Breast epithelium (tissue), 4 donors: ENCODE results near the gene FOXF1. TPM values are rescaled to one million over a fixed set of nuclear protein-coding genes. Genes with fewer than 3 reads are reported as not detected.

Experiments used
- DNase-seq, 2 donors: peaks; one replicate each; pipeline ENCODE4 v3.0.0-alpha.2; 2019; ENCODE audit warnings: low spot score in 2 of 2
- H3K27ac ChIP-seq, 2 donors: fragments of 200-600 bp; sonication (generic) in 1 of 2; one replicate each; pipeline ENCODE4 v1.5.1; 2016 to 2019; ENCODE audit warnings: mild to moderate bottlenecking in 1 of 2
- H3K27me3 ChIP-seq, 2 donors: fragments of 200-600 bp; sonication (generic) in 1 of 2; one replicate each; pipeline versions ENCODE4 v1.5.1 to v1.6.0; 2017 to 2019; ENCODE audit warnings: control low read depth in 1 of 2, mild to moderate bottlenecking in 1 of 2
- H3K36me3 ChIP-seq: fragments of 200-600 bp; one replicate; pipeline ENCODE4 v1.5.1; 2019
- H3K4me1 ChIP-seq, 2 donors: fragments of 200-600 bp; sonication (generic); one replicate each; pipeline ENCODE4 v1.5.1; 2016 to 2019; ENCODE audit warnings: control low read depth in 1 of 2
- H3K4me3 ChIP-seq, 3 donors: fragments of 200-600 bp; sonication (generic); 1 replicate in 2 of 3; 2 replicates in 1 of 3; pipeline ENCODE4 v1.5.1; 2016 to 2019; ENCODE audit warnings: mild to moderate bottlenecking in 3 of 3, moderate library complexity in 2 of 3
- H3K9me3 ChIP-seq, 2 donors: fragments of 200-600 bp; sonication (generic) in 1 of 2; one replicate each; pipeline ENCODE4 v1.5.1; 2016 to 2019; ENCODE audit warnings: control low read depth in 1 of 2
- CTCF ChIP-seq, 3 donors: fragments of 450-650 bp; IDR thresholded peaks; one replicate each; pipeline ENCODE4 v1.5.1; 2016 to 2017; ENCODE audit warnings: antibody characterized with exemption in 3 of 3, mild to moderate bottlenecking in 3 of 3, moderate library complexity in 3 of 3
- POLR2A ChIP-seq: fragments of 450-650 bp; IDR thresholded peaks from one replicate; pipeline ENCODE4 v1.6.1; 2016; ENCODE audit warnings: antibody characterized with exemption, mild to moderate bottlenecking, moderate library complexity
- POLR2AphosphoS5 ChIP-seq, 3 donors: sonication (generic); formaldehyde crosslinking; IDR thresholded peaks; one replicate each; pipeline ENCODE4 v1.6.1; 2017; ENCODE audit warnings: antibody characterized with exemption in 3 of 3
- intact Hi-C: fragments of 100-400 bp; cut with DNase I; formaldehyde crosslinking; loops from one replicate; pipeline ENCODE4 v1.15.1; 2023; ENCODE audit warnings: low total_unique reads
- total RNA-seq, 3 donors: library from RNA; depleted of rRNA; stranded (reverse); fragments of >200 nt; gene quantifications; one replicate each; pipeline ENCODE4 v1.1.0, GENCODE V29; 2016

Gene FOXF1
- total RNA-seq, 3 donors from 2014 or later, result 0.15 to 0.66 TPM; not detected in 1

DNA sequence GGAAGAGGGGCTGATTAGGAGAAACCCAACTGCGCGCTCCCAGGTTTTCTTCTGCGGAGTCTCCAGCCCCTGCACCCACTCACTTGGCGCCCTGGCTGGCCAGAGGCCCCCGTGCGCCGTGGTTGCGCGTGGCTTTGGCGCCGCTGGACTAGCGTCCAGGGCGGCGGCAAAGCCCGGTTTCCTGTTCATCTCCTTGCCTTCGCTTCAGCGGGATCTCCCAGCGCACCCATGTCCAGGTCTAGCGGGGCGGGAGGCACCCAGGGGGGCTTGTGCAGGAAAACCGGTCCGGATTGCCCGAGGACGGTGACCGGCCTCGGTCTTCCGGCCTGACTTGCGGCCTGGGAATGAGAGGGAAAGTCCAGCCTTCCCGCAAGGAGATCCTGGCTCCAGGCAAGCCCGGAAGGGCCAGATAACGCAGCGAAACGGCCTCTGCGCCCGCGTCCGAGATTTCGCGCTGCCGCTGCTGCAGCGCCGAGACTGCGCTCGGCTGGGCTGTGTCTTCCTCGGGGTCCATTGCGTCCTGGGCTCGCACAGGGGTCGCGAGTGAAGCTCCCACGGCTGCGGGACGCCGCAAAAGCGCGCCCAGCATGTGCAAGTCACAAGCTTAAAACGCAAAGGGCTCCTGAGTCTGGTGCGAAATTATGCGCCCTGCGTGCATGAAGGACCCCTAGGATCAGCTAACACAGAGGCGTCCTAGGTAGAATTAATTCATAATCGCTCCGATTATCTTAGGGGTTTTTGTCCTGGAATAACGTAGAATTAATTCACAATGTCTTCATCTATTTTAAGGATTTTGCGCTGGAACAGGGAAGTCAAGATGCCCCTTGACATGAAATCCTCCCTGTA, 5.7 kb downstream of the FOXF1 start:
- peaks cover 15 to 98% of the 10 kb centered on the region in 2 donors for H3K27me3 ChIP-seq
- no peak for DNase-seq
- TF ChIP-seq POLR2A, result no peak
- TF ChIP-seq POLR2AphosphoS5 (IDR thresholded peaks at IDR 0.05), result no peak
- no peak for TF ChIP-seq CTCF (IDR thresholded peaks at IDR 0.05)
- H3K4me3 ChIP-seq, result no peak overlapping the region
- intact Hi-C loops, result no loop called here
- no peaks in the 10 kb centered on the region for H3K36me3 ChIP-seq
- H3K9me3 ChIP-seq, result no peaks in the 10 kb centered on the region
- H3K4me1 ChIP-seq, result no peaks in the 10 kb centered on the region
- no peak overlapping the region for H3K27ac ChIP-seq

GRCh38 chr16:86516623-86517003, 6.3 kb downstream of the FOXF1 start:
- H3K4me1 ChIP-seq, result no peaks in the 10 kb centered on the region

GRCh38 chr16:86517033-86517432, 6.7 kb downstream of the FOXF1 start:
- intact Hi-C loops, result no loop called here
- peaks cover 11 to 98% of the 10 kb centered on the region in 2 donors for H3K27me3 ChIP-seq
- DNase-seq, result no peak
- H3K9me3 ChIP-seq, result no peaks in the 10 kb centered on the region
- TF ChIP-seq CTCF (IDR thresholded peaks at IDR 0.05) (no peak), POLR2A (no peak), POLR2AphosphoS5 (IDR thresholded peaks at IDR 0.05) (no peak)
- H3K36me3 ChIP-seq, result no peaks in the 10 kb centered on the region
- no peaks in the 10 kb centered on the region for H3K4me1 ChIP-seq
- H3K4me3 ChIP-seq, result no peak overlapping the region
- no peak overlapping the region for H3K27ac ChIP-seq

More at GRCh38 chr16:86516623-86517003, 6.3 kb downstream of the FOXF1 start:
- intact Hi-C loops, result no loop called here
- H3K9me3 ChIP-seq, result no peaks in the 10 kb centered on the region
- H3K36me3 ChIP-seq, result no peaks in the 10 kb centered on the region
- no peak overlapping the region for H3K4me3 ChIP-seq
- peaks cover 11 to 98% of the 10 kb centered on the region in 2 donors for H3K27me3 ChIP-seq
- H3K27ac ChIP-seq, result no peak overlapping the region
- DNase-seq, result no peak
- TF ChIP-seq POLR2AphosphoS5 (IDR thresholded peaks at IDR 0.05), result no peak
- no peak for TF ChIP-seq CTCF (IDR thresholded peaks at IDR 0.05)
- TF ChIP-seq POLR2A, result no peak

DNA sequence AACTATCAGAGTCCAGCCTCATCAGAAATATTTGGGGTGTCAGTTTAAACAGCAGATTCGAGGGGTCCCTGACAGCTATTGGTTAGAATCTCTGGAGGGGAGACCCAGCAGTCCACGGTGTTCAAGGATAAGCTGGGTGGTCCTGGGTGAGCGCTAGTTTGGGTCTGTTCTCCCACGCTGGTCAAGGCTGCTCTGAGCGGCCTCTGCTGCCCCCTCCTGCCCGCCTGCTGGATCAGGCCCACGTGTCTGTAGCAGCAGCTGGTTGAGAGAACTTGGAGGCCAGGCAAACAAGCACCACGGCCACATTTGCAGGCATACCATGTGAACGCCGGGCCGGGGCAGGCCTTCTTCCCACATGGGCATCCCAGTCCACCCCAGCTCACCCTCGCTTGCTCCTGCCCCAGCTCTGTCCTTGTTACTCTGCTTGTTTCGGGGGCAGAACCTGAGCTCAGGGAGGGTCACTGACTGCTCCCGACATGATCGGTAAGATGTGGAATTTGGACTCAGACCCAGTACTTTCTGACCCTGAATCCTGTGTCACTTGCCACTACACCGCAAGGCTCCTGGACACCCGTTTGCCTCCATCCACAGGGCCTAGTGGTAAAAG, 7.4 kb downstream of the FOXF1 start:
- Histone ChIP-seq H3K36me3 (no peaks in the 10 kb centered on the region), H3K4me1 (no peaks in the 10 kb centered on the region), H3K27ac (no peak overlapping the region), H3K9me3 (no peaks in the 10 kb centered on the region), H3K4me3 (no peak overlapping the region), H3K27me3 (peaks cover 9 to 96% of the 10 kb centered on the region in 2 donors)
- no peak for TF ChIP-seq POLR2A
- no peak for TF ChIP-seq POLR2AphosphoS5 (IDR thresholded peaks at IDR 0.05)
- TF ChIP-seq CTCF (IDR thresholded peaks at IDR 0.05), result peak in 1 of 3 donors; percentile 67
- no peak for DNase-seq
- intact Hi-C loops, result no loop called here

- Histone ChIP-seq H3K9me3 (no peaks in the 10 kb centered on the region), H3K4me1 (no peaks in the 10 kb centered on the region), H3K36me3 (no peaks in the 10 kb centered on the region), H3K4me3 (no peak overlapping the region), H3K27ac (no peak overlapping the region), H3K27me3 (peaks cover 8 to 84% of the 10 kb centered on the region in 2 donors)
- intact Hi-C loops, result no loop called here
- TF ChIP-seq POLR2AphosphoS5 (IDR thresholded peaks at IDR 0.05), result no peak
- TF ChIP-seq POLR2A, result no peak
- TF ChIP-seq CTCF (IDR thresholded peaks at IDR 0.05), result no peak
- DNase-seq, result no peak
Measured at GRCh38 chr16:86519007-86519648, 8.8 kb downstream of the FOXF1 start.
